GM12801 (cell line): ENCODE measurements around the gene ARHGEF10L.

ENCODE experiments used
- CTCF ChIP-seq: IDR thresholded peaks from one replicate; pipeline ENCODE4 v1.5.1; 2011; ENCODE audit warnings: control low read depth; ENCODE audit not compliant: insufficient read length; ENCODE audit errors: extremely low read depth

Gene ARHGEF10L

GRCh38 chr1:17538010-17538409 lies 1.5 kb upstream of the ARHGEF10L start:
- no peak for TF ChIP-seq CTCF

DNA sequence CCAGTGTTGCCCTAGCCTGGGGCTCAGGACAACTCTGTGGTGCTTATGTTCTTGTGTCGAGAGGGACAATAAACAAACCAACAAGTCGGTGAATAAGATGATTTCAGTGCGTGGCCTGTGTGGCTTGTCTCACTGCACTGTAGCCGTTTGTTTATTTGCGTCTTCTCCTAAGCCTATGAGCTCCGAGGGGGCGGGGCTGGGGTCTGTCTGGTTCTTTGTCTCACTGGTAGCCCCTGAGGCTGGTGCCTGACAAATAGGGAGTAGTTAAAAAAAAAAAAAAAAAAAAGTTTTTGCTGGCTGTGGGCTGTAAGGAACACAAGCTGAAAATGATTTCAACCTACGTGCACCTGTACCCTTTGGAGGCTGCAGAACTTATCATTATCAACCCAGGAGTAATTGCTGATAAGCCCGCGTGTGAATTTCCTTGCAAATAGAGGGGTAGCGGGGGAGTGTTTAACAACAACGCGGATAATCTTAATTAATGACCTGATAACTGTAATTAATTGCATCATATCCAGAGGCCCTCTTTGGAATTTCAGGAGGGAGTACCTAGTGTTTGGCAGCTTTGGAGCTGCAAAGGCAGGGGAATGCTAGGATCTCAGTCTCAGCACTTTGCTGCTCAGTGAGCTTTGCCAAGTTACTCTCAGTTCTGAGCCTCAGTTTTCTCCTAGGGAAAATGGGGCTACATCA lies 925 bp upstream of the ARHGEF10L start:
- TF ChIP-seq CTCF, result no peak

- no peak for TF ChIP-seq CTCF
Observed at GRCh38 chr1:17539118-17539476, 401 bp upstream of the ARHGEF10L start.

DNA sequence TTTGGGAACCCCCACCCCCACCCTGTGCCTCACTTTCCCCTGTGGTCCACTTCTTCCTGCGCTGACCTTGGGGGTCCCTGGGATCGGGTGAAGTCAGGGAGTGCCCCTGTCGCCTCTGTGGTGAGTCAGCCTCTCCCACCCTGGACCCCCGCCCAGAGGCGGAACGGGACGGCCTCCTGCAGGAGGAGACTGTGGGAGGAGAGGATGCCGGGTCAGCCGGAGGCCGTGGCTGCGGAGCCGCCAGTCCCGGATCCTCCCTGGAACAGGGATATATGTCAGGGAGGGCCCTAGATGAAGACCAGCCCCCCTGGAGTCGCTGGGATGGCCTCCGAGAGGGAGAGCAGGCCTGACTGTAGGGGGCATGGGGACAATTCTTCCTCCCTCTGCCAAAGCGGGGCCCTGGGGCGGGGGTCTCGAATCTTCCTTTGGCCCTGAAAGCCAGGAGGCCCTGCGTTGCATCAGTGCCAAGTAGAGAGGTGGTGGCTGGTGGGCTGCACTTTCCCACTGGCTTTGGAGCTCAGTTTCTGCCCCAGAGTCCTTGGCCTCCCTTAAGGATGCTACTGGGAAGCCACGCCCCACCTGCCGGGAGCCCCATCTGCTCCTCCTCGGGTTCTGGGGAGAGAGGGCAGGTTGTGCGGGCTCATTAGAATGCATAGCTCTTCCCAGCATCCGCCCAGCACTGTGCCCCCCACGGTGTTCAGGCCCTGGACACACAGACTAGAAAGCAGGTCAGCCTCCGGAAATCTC lies 930 bp downstream of the ARHGEF10L start:
- TF ChIP-seq CTCF, result no peak

DNA sequence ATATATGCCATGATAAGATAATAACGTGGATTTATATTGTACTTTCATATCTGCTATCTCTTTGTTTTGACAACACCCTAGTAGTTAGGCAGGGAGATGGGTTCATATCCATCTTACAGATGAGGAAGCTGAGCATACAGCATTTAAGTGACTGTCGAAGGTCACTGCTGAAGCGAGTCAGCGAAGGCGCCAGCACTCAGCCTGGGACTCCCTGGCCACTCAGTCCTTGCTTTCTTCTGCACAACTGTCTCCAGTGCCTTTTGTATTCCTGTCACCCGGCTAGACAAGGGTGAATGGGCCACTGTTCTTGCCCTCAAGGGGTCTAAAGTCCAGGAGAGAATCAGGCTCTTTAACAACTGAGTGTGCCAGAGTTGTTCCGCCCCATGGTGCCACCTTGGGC lies 3.1 kb downstream of the ARHGEF10L start:
- TF ChIP-seq CTCF, result no peak

- no peak for TF ChIP-seq CTCF
Observed at GRCh38 chr1:17544776-17545350, 5.4 kb downstream of the ARHGEF10L start.

- TF ChIP-seq CTCF, result no peak
Observed at GRCh38 chr1:17545356-17545755, 5.9 kb downstream of the ARHGEF10L start.
